ENCODE data around the gene RPUSD4. TPM values are rescaled to one million over a fixed set of nuclear protein-coding genes. Genes with fewer than 3 reads are reported as not detected.

The RPUSD4 gene
- total RNA-seq, 1 donor from 2014 or later, result 46.7 TPM

GRCh38 chr11:126159719-126160344 lies 51.6 kb downstream of the RPUSD4 start:
- Histone ChIP-seq H3F3A (ENCODE audit: low read depth) (peaks cover 61% of the 10 kb centered on the region), H3K4me3 (no peak overlapping the region), H3K4me2 (peak overlapping the region; percentile 63), H4K20me1 (ENCODE audit: low read depth) (peaks cover 9% of the 10 kb centered on the region), H3K4me1 (peaks cover 72% of the 10 kb centered on the region), H3K36me3 (no peaks in the 10 kb centered on the region), H3K9me3 (ENCODE audit: low read depth) (no peaks in the 10 kb centered on the region), H3K79me2 (ENCODE audit: low read depth) (no peaks in the 10 kb centered on the region), H3K27ac (no peak overlapping the region), H2AFZ (replicated peaks) (no peak overlapping the region), H3K9ac (no peak overlapping the region), H3K27me3 (no peaks in the 10 kb centered on the region)
- H3K27me3 Mint-ChIP-seq (ENCODE audit: insufficient read depth, low read depth), result peaks cover 11% of the 10 kb centered on the region
- H3K9me3 Mint-ChIP-seq, result peaks cover 2% of the 10 kb centered on the region
- H3K4me3 Mint-ChIP-seq, result peak overlapping the region; percentile 31
- peak; percentile 68 for DNase-seq (ENCODE audit: low spot score)
- peak overlapping the region; percentile 50 for H3K27ac Mint-ChIP-seq
- H3K36me3 Mint-ChIP-seq, result no peaks in the 10 kb centered on the region
- no peak for TF ChIP-seq EZH2 (IDR thresholded peaks at IDR 0.05)
- no peak for TF ChIP-seq CTCF (IDR thresholded peaks at IDR 0.05)
- TF ChIP-seq EZH2phosphoT487 (IDR thresholded peaks at IDR 0.05), result no peak
- peaks cover 41% of the 10 kb centered on the region for H3K4me1 Mint-ChIP-seq

GRCh38 chr11:126158054-126158791 lies 53.2 kb downstream of the RPUSD4 start:
- DNase-seq (ENCODE audit: low spot score), result no peak
- H2AFZ ChIP-seq (replicated peaks), result no peak overlapping the region
- H3K36me3 Mint-ChIP-seq, result no peaks in the 10 kb centered on the region

GRCh38 chr11:126157326-126158030 lies 54.0 kb downstream of the RPUSD4 start:
- TF ChIP-seq EZH2 (IDR thresholded peaks at IDR 0.05) (no peak), EZH2phosphoT487 (IDR thresholded peaks at IDR 0.05) (no peak), CTCF (IDR thresholded peaks at IDR 0.05) (no peak)
- Histone ChIP-seq H3K36me3 (no peaks in the 10 kb centered on the region), H3K9ac (no peak overlapping the region), H3K4me1 (peaks cover 67% of the 10 kb centered on the region), H3K27ac (no peak overlapping the region), H3K4me2 (peak overlapping the region; percentile 38), H3K4me3 (no peak overlapping the region), H3K9me3 (ENCODE audit: low read depth) (peaks cover 2% of the 10 kb centered on the region), H3K27me3 (no peaks in the 10 kb centered on the region), H2AFZ (replicated peaks) (no peak overlapping the region), H3F3A (ENCODE audit: low read depth) (peaks cover 48% of the 10 kb centered on the region), H4K20me1 (ENCODE audit: low read depth) (peaks cover 9% of the 10 kb centered on the region), H3K79me2 (ENCODE audit: low read depth) (no peaks in the 10 kb centered on the region)
- Mint-ChIP-seq H3K27ac (no peak overlapping the region), H3K4me1 (peaks cover 38% of the 10 kb centered on the region), H3K9me3 (peaks cover 14% of the 10 kb centered on the region), H3K36me3 (no peaks in the 10 kb centered on the region), H3K27me3 (ENCODE audit: insufficient read depth, low read depth) (peaks cover 30% of the 10 kb centered on the region), H3K4me3 (no peak overlapping the region)
- no peak for DNase-seq (ENCODE audit: low spot score)

More at GRCh38 chr11:126158054-126158791, 53.2 kb downstream of the RPUSD4 start:
- Histone ChIP-seq H3K4me3 (no peak overlapping the region), H3K9me3 (ENCODE audit: low read depth) (no peaks in the 10 kb centered on the region), H3K9ac (no peak overlapping the region), H3F3A (ENCODE audit: low read depth) (peaks cover 55% of the 10 kb centered on the region), H3K4me1 (peaks cover 72% of the 10 kb centered on the region), H3K4me2 (peak overlapping the region; percentile 38), H3K79me2 (ENCODE audit: low read depth) (no peaks in the 10 kb centered on the region), H3K36me3 (no peaks in the 10 kb centered on the region), H3K27ac (no peak overlapping the region), H3K27me3 (no peaks in the 10 kb centered on the region), H4K20me1 (ENCODE audit: low read depth) (peaks cover 9% of the 10 kb centered on the region)
- Mint-ChIP-seq H3K4me3 (no peak overlapping the region), H3K9me3 (peaks cover 8% of the 10 kb centered on the region), H3K27ac (no peak overlapping the region), H3K4me1 (peaks cover 42% of the 10 kb centered on the region), H3K27me3 (ENCODE audit: insufficient read depth, low read depth) (peaks cover 23% of the 10 kb centered on the region)
- no peak for TF ChIP-seq CTCF (IDR thresholded peaks at IDR 0.05)
- no peak for TF ChIP-seq EZH2 (IDR thresholded peaks at IDR 0.05)
- no peak for TF ChIP-seq EZH2phosphoT487 (IDR thresholded peaks at IDR 0.05)
